BLaER1 (cell line): ENCODE data around the gene DOCK4.
"Not testable (repeated sequence)": the region's sequence is repeated elsewhere in the genome, so short reads cannot be mapped to it uniquely, and the experiment has no call there.

ENCODE experiments used
- H3K27ac ChIP-seq: shearing (Covaris generic); formaldehyde crosslinking; 2 replicates; pipeline ENCODE4 v1.8.1; 2022
- H3K27me3 ChIP-seq: shearing (Covaris generic); formaldehyde crosslinking; 2 replicates; pipeline ENCODE4 v1.8.1; 2022
- H3K36me3 ChIP-seq: shearing (Covaris generic); formaldehyde crosslinking; 2 replicates; pipeline ENCODE4 v1.8.1; 2022
- H3K4me1 ChIP-seq: shearing (Covaris generic); formaldehyde crosslinking; 2 replicates; pipeline ENCODE4 v1.8.1; 2022
- H3K4me2 ChIP-seq: shearing (Covaris generic); formaldehyde crosslinking; 2 replicates; pipeline ENCODE4 v1.8.1; 2022
- H3K4me3 ChIP-seq: shearing (Covaris generic); formaldehyde crosslinking; 2 replicates; pipeline ENCODE4 v1.8.1; 2022
- H3K9ac ChIP-seq: shearing (Covaris generic); formaldehyde crosslinking; 2 replicates; pipeline ENCODE4 v1.8.1; 2022
- H3K9me3 ChIP-seq: shearing (Covaris generic); formaldehyde crosslinking; 2 replicates; pipeline ENCODE4 v1.8.1; 2022
- H4K20me1 ChIP-seq: shearing (Covaris generic); formaldehyde crosslinking; 2 replicates; pipeline ENCODE4 v1.8.1; 2022
- Cebpa-rat ChIP-seq: shearing (Covaris generic); IDR thresholded peaks from 2 replicates; pipeline ENCODE4 v1.8.1; 2022

Gene DOCK4

DNA sequence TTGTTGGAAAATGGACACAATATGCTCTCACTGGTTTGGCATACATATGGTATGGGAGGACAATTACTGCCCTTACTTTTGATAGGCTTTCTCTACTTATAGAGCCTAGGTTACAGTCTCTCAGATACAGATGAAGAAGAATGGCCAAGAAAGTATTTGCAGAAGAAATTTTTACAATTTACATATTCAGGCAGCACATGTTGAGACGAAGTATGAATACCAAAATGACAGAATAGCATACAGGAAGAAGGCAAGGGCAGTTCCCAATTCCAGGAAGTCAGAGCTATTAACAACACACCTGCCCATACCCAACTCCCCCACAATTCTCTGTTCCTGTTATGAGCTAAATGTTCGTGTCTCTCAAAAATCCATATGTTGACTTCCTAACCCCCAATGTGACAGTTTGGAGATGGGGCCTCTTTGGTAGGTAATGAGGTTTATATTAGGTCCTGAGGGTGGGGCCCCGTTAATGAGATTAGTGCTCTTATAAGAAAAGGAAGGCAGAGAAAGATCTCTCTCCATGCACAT, 67.8 kb downstream of the DOCK4 start:
- no peak for TF ChIP-seq Cebpa-rat
- Histone ChIP-seq H3K27me3 (no peaks in the 10 kb centered on the region), H3K9ac (no peak overlapping the region), H3K36me3 (no peaks in the 10 kb centered on the region), H3K4me3 (no peak overlapping the region), H3K4me1 (no peaks in the 10 kb centered on the region), H3K9me3 (no peaks in the 10 kb centered on the region), H3K27ac (no peak overlapping the region), H3K4me2 (no peak overlapping the region), H4K20me1 (no peaks in the 10 kb centered on the region)

DNA sequence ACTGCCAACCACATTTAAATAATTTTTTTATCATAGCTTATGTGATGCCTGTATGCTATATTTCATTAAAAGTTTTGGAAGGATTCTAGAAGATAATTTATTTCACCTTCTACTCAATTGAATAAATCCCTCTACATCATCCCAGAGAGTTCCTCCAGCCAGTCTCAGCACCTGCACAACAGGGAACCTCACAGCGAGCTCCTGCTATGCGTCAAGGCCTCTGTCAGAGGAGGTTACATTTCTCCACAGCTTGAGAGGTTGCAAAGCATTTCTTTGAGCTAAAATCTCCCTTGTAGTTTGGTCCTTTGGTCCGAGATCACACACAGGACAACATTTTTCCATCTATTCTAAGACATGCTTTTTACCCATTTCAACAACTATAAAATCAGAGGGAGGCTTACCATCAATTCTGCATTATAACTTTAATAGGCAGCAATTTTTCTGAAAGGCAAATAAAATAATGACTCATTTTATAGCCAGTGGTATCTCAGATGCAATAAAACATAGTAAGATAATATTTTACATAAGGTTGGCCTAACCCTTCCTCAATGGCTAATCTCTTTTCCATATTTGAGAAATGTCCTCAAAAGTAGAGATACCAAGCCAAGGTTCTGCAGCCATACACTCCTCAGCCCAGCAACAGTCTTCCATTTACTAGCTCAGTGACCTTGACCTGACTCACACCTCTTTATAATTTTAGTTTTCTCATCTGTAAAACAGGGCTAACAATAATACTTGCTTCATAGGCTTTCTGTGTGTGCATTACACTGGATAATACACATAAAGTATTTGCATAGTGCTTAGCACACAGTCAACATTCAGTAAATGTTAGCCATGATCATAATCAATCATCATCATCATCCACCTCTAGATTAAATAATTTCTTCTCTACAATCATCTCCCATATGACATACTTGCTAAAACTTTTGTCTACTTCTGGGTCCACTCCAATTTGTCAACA, 68.8 kb downstream of the DOCK4 start:
- Histone ChIP-seq H3K27me3 (no peaks in the 10 kb centered on the region), H3K9ac (no peak overlapping the region), H3K9me3 (no peaks in the 10 kb centered on the region), H3K4me1 (no peaks in the 10 kb centered on the region), H3K4me2 (no peak overlapping the region), H3K36me3 (no peaks in the 10 kb centered on the region), H4K20me1 (no peaks in the 10 kb centered on the region), H3K4me3 (no peak overlapping the region), H3K27ac (no peak overlapping the region)
- TF ChIP-seq Cebpa-rat = no peak

GRCh38 chr7:112136271-112137008, 69.8 kb downstream of the DOCK4 start:
- no peaks in the 10 kb centered on the region for H3K36me3 ChIP-seq
- TF ChIP-seq Cebpa-rat = no peak
- H3K27ac ChIP-seq = no peak overlapping the region
- H3K4me1 ChIP-seq = no peaks in the 10 kb centered on the region
- no peak overlapping the region for H3K4me2 ChIP-seq
- H3K4me3 ChIP-seq = no peak overlapping the region
- no peaks in the 10 kb centered on the region for H3K9me3 ChIP-seq
- H3K27me3 ChIP-seq = no peaks in the 10 kb centered on the region
- no peak overlapping the region for H3K9ac ChIP-seq
- no peaks in the 10 kb centered on the region for H4K20me1 ChIP-seq

GRCh38 chr7:112135815-112136214, 70.4 kb downstream of the DOCK4 start:
- H3K4me1 ChIP-seq = no peaks in the 10 kb centered on the region
- no peak overlapping the region for H3K9ac ChIP-seq
- no peak overlapping the region for H3K4me2 ChIP-seq
- no peaks in the 10 kb centered on the region for H3K27me3 ChIP-seq
- no peak for TF ChIP-seq Cebpa-rat
- H3K27ac ChIP-seq = no peak overlapping the region
- H3K9me3 ChIP-seq = no peaks in the 10 kb centered on the region
- H3K4me3 ChIP-seq = no peak overlapping the region
- H3K36me3 ChIP-seq = no peaks in the 10 kb centered on the region
- no peaks in the 10 kb centered on the region for H4K20me1 ChIP-seq

- no peaks in the 10 kb centered on the region for H4K20me1 ChIP-seq
- no peaks in the 10 kb centered on the region for H3K27me3 ChIP-seq
- H3K9me3 ChIP-seq = no peaks in the 10 kb centered on the region
- TF ChIP-seq Cebpa-rat = no peak
- H3K4me1 ChIP-seq = no peaks in the 10 kb centered on the region
- H3K4me2 ChIP-seq = no peak overlapping the region
- H3K4me3 ChIP-seq = no peak overlapping the region
- no peak overlapping the region for H3K27ac ChIP-seq
- H3K9ac ChIP-seq = no peak overlapping the region
- H3K36me3 ChIP-seq = no peaks in the 10 kb centered on the region
Observed at GRCh38 chr7:112134039-112134438, 72.2 kb downstream of the DOCK4 start.

DNA sequence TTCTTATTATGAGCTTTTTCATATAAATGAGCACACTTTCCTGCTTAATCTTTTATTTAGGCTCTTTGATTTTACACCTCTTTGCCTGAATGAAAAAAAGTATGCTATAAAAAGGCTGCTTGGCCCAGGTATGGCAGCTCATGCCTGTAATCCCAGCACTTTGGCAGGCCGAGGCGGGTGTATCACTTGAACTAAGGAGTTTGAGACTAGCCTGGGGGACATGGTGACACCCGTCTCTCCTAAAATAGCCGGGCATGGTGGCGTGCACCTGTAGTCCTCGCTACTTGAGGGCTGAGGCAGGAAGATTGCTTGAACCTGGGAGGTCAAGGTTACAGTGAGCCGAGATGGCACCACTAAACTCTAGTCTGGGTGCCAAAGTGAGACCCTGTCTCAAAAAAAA, 72.9 kb downstream of the DOCK4 start:
- no peaks in the 10 kb centered on the region for H3K36me3 ChIP-seq
- H3K9me3 ChIP-seq = no peaks in the 10 kb centered on the region
- H3K4me1 ChIP-seq = no peaks in the 10 kb centered on the region
- no peaks in the 10 kb centered on the region for H3K27me3 ChIP-seq
- H3K27ac ChIP-seq = no peak overlapping the region
- H3K4me2 ChIP-seq = no peak overlapping the region
- no peaks in the 10 kb centered on the region for H4K20me1 ChIP-seq
- no peak overlapping the region for H3K9ac ChIP-seq
- TF ChIP-seq Cebpa-rat = no peak
- H3K4me3 ChIP-seq = no peak overlapping the region

- Histone ChIP-seq H3K27ac (no peak overlapping the region), H3K36me3 (no peaks in the 10 kb centered on the region), H3K27me3 (no peaks in the 10 kb centered on the region), H4K20me1 (no peaks in the 10 kb centered on the region), H3K4me2 (no peak overlapping the region), H3K9ac (no peak overlapping the region), H3K4me3 (no peak overlapping the region), H3K9me3 (no peaks in the 10 kb centered on the region), H3K4me1 (no peaks in the 10 kb centered on the region)
- TF ChIP-seq Cebpa-rat = no peak
Observed at GRCh38 chr7:112132051-112132694, 74.0 kb downstream of the DOCK4 start.

- Histone ChIP-seq H3K9me3 (no peaks in the 10 kb centered on the region), H3K4me3 (no peak overlapping the region), H3K4me2 (no peak overlapping the region), H3K36me3 (no peaks in the 10 kb centered on the region), H3K27ac (no peak overlapping the region), H4K20me1 (no peaks in the 10 kb centered on the region), H3K4me1 (no peaks in the 10 kb centered on the region), H3K27me3 (no peaks in the 10 kb centered on the region), H3K9ac (no peak overlapping the region)
- no peak for TF ChIP-seq Cebpa-rat
Observed at GRCh38 chr7:112130729-112131410, 75.3 kb downstream of the DOCK4 start.

DNA sequence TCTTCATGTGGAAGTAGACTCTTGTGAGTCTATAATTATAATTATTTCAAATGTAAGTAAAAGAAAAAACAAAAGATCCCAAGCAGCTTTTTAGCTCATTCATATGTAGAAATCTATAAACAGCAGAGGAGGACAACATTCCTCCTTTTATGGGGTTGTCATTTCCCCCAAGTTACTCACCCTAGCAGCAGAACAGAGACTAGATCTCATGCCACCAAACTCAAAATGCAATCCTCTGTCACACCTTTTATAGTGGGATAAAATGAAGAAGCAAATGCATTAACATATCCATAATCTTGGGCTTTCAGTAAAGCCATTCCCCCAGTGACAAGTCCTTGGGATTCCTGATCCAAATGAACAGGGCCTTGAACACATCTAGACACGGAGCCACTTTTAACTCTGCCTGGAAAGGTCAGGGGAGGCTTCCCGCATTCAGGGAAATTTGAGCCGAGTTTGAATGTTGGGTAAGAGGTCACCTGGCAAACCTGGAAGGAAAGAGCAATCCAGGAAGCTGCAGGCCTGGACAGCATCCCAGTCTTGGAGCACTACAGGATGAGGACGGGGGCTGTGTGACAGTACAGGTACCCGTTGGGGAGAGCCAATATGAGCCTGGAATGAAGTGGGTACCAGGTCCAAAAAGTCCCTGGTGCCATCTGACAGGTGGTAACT, 76.4 kb downstream of the DOCK4 start:
- Histone ChIP-seq H3K4me1 (no peaks in the 10 kb centered on the region), H3K27me3 (no peaks in the 10 kb centered on the region), H3K36me3 (no peaks in the 10 kb centered on the region), H3K9ac (no peak overlapping the region), H3K9me3 (no peaks in the 10 kb centered on the region), H4K20me1 (no peaks in the 10 kb centered on the region), H3K4me2 (no peak overlapping the region), H3K4me3 (no peak overlapping the region), H3K27ac (no peak overlapping the region)
- no peak for TF ChIP-seq Cebpa-rat

DNA sequence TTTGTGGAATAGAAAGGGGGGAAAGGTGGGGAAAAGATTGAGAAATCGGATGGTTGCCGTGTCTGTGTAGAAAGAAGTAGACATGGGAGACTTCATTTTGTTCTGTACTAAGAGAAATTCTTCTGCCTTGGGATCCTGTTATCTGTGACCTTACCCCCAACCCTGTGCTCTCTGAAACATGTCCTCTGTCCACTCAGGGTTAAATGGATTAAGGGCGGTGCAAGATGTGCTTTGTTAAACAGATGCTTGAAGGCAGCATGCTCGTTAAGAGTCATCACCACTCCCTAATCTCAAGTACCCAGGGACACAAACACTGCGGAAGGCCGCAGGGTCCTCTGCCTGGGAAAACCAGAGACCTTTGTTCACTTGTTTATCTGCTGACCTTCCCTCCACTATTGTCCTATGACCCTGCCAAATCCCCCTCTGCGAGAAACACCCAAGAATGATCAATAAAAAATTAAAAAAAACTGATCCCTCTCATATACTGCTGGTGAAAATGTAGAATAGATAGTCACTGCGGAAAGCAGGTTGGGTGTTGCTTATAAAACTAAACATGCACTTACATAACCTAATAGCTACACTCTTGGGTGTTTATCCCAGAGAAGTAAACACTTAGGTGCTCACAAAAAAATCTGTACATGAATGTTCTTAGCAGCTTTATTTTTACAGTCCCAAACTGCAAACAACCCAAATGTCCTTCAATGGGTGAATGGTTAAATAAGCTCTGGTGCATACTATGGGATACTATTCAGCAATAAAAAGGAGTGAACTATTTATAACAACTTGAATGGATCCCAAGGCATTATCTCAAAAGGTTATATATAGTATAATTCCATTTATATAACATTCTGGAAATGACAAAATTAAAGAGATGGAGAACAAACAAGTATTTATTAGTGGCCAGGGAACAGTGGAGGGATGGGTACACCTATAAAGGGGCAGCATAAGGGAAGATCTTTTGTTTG, 77.5 kb downstream of the DOCK4 start:
- H3K27ac ChIP-seq, H3K9ac ChIP-seq, H3K27me3 ChIP-seq, H4K20me1 ChIP-seq, H3K4me1 ChIP-seq, H3K4me2 ChIP-seq, H3K9me3 ChIP-seq, H3K4me3 ChIP-seq, H3K36me3 ChIP-seq: not testable (repeated sequence)

GRCh38 chr7:112128041-112128440, 78.2 kb downstream of the DOCK4 start:
- H4K20me1 ChIP-seq, H3K4me3 ChIP-seq: not testable (repeated sequence)

More at GRCh38 chr7:112128041-112128440, 78.2 kb downstream of the DOCK4 start:
- not testable (repeated sequence) for H3K4me2 ChIP-seq, H3K9ac ChIP-seq, H3K9me3 ChIP-seq, H3K4me1 ChIP-seq, H3K36me3 ChIP-seq, H3K27ac ChIP-seq, H3K27me3 ChIP-seq
